AG10803 (cell line): ENCODE measurements around the gene MID1.

ENCODE experiments used
- DNase-seq: peaks from one replicate; pipeline ENCODE4 v3.0.0; 2010; ENCODE audit warnings: low read depth
- H3K4me3 ChIP-seq: 2 replicates; pipeline ENCODE4 v1.5.1; 2011; ENCODE audit warnings: mild to moderate bottlenecking, low read length, control low read depth
- CTCF ChIP-seq: conservative IDR thresholded peaks from 2 replicates; pipeline ENCODE4 v1.5.1; 2011; ENCODE audit warnings: mild to moderate bottlenecking, low read length, control low read depth, inconsistent platforms

MID1 gene

GRCh38 chrX:10441464-10441863, 178.9 kb downstream of the MID1 start:
- H3K4me3 ChIP-seq = no peak overlapping the region
- TF ChIP-seq CTCF = no peak
- no peak for DNase-seq

GRCh38 chrX:10433296-10433965, 187.0 kb downstream of the MID1 start:
- DNase-seq = no peak
- TF ChIP-seq CTCF = no peak
- H3K4me3 ChIP-seq = no peak overlapping the region

GRCh38 chrX:10429908-10430307, 190.5 kb downstream of the MID1 start:
- no peak overlapping the region for H3K4me3 ChIP-seq
- DNase-seq = no peak
- no peak for TF ChIP-seq CTCF

GRCh38 chrX:10427249-10427648, 193.1 kb downstream of the MID1 start:
- TF ChIP-seq CTCF = no peak
- no peak overlapping the region for H3K4me3 ChIP-seq
- DNase-seq = no peak

GRCh38 chrX:10423716-10424115, 196.7 kb downstream of the MID1 start:
- no peak overlapping the region for H3K4me3 ChIP-seq
- no peak for DNase-seq
- TF ChIP-seq CTCF = no peak

GRCh38 chrX:10420134-10420533, 200.3 kb downstream of the MID1 start:
- no peak for DNase-seq
- TF ChIP-seq CTCF = no peak

GRCh38 chrX:10416424-10416823, 204.0 kb downstream of the MID1 start:
- no peak for DNase-seq
- TF ChIP-seq CTCF = no peak
- no peak overlapping the region for H3K4me3 ChIP-seq

More at GRCh38 chrX:10420134-10420533, 200.3 kb downstream of the MID1 start:
- no peak overlapping the region for H3K4me3 ChIP-seq
